CD4-positive, alpha-beta T cell treated with Interferon gamma for 1 hour (primary cell): ENCODE data around the gene NOXA1.

ENCODE experiments used
- DNase-seq: peaks from one replicate; pipeline ENCODE4 v3.0.0-alpha.2; 2020

The NOXA1 gene

DNA sequence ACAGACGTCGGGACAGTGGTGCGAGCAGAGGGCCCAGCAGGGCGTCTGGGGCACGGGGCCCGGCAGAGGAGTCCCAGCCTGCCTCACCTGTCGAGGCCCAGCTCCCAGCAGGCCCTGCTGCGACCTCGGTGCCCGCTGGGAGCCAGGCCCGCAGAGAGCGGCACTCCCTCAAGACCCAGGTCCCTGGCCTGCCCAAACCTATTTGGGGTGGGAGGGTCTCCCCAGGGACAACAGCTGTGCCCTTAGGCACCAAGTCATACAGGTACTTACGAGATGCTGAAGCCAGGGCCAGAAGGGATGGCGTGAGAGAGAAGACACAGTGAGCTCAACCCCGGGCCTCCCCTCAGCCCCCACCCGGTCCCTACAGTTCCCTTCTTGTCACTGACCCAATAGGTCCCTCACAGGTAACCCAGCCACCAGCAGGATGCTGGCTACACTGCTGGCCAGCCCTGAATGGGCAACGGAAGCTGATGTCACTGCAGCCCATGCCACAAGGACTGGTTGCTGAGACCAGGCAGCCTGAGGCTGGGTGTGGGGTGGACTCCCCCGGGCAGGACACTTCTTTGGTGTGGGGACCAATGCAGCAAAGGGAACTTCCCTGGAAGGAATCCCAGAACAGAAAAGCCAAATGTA lies 32.3 kb downstream of the NOXA1 start:
- DNase-seq, result no peak

DNA sequence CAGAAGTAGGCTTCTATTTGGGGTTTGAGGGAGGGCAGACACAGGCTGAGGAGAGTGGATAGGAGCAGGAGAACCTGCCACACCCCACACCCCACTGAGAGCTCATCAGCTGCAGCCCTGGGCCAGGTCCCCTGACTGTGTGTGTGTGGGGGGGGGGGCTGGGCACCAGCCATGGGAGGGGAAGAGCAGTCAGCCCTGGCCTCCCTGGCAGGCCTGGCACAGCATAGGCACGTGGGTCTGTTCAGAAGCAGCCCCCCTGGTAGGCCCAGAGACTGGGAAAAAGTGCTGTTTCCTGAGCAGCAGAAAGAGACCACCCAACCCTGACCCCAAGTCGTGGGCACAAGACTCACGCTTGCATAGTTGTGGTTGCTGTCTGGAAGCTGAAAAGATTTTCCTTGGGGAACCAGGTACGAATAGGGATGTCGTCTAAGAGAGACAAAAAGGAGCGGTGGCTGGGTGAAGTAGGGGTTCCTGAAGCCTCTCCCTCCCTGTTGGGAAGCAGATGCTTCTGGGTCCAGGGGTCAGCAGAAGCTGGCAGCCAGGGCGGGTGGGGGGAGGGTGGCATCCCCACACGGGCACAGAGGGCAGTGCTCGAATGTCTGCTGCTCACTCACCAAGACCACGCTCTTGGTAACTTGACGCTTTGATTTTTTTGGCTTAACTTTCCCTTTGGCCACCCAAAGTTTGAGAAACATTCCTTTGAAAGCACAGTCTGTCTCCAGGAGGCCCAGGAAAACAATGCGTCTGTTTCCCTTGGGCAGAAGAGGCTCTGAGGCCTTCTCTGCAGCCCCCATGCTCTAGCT lies 33.1 kb downstream of the NOXA1 start:
- no peak for DNase-seq

DNA sequence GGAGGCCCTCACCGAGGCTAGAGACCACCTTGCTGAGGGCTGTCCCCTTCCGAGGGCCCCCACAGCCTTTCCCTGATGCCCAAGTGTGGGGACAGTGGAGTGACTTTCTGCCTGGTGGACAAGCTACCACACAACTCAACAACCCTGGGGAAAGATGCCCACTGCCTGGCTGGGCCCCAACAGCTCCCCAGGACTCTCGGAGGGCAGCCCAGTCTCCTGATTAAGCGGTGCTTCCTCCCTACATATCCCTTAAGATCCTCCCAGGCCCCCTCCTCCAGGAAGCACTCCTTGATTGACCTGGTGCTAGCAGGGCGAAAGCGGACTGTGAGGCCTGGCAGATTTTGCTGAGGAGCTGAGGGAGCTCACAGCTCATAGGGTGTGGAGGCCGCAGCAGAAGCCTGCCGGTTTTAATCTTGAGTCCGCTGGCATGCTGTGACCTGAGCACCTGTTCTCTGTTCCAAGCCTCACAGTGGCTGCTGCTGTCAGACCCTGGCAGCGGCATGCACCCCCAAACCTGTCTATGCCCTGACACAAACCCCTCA lies 33.7 kb downstream of the NOXA1 start:
- no peak for DNase-seq

DNA sequence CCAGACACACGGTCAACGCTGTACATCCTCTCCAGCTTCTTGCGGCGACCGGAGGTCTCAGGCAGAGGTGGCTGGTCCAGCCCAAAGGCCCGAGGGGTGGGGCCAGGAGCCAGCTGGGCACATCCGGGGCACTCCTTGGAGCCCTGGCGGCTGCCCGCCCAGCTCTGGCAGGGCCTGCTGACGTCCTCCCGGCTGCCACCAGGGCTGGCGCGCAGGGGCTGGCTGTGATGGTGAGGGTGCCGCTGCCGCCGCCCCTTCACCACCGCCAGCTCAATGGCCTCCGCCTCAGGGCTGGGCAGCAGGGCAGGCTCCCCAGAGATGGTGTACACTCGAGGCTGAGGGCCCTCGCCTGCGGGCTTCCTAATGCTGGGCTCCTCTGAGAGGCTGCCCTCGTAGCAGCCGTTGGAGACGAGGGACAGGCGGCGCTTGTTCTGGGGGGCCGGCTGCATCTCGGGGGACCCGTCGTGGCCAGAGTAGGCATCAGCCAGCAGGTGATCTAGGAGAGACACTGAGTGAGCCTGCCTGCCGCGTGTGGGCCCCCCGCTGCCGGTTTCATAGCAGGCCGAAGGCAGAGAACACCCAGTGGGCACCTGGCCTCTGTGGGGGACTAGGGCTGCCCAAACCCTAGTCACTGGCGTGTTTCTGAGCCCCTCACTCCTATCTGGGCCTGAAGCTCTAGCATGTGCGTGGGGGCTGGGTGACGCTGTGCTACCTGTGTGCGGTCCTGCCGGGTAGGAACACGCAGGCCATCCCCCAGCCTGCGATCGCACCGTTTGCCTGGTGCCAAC lies 34.4 kb downstream of the NOXA1 start:
- DNase-seq, result no peak

DNA sequence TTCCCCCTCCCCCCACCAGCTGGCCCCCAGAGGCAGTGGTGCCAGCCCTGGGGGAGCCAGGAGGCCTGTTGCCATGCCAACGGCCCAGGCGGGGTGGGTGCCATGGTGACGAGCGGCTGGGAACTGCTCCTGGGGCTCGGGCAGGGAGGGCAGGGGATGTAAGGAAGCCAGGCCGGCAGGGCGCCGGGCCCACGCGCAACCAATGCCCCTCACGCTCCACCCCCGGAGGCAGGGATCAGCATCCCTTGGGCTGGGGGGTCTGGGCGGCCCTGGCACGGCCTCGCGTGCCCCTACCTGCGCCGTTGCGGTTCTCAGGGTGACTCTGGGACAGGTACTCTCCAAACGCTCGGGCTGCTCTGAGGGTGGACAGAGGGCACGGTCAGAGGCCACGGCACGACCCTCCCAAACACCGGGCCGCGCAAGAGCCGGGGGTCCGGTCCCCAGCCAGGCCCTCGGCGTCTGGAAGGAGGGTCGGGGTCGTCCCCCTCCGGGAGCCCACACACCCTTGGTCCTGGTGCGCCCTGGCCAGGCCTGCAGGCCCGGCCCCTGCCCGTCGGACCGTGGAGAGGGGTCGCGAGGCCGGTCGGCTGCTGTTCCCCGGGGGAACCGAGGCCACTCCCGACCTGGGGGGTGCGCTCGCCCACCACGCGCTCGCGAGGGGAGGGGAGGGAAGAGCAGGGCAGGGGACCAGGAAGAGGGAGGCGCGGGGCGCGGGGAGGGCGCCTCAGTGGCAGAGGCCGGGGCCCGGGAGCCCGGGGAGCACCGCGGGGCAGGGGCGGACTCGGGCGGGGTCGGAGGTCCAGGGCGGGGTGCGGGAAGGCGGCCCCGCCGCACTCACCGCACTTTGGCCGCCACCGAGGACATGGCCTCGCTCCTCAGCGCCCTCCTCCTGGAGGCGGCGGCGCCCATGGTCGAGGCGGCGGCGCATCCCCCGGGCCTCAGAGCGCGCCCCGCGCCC lies 35.3 kb downstream of the NOXA1 start:
- peak; percentile 36 for DNase-seq

DNA sequence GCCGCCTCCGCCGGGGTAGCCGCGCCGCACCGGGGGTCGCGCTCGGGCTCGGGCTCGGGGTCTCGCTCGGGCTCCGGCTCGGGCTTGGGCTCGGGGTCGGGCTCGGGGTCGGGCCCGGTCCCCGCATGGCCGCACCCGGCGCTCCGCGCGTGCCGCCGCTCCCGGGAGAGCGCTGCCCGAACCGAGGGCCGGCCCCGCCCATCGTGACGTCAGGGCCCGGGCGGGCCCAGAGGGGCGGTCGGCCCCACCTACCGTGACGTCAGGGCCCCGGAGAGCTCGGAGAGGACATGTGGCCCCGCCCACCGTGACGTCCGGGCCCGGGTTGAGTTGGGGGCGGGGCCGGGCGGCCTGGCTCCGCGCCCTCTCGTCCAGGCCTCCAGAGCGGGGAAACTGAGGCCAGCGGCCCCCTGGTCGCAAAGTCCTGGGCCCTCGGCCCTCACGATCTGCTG lies 36.0 kb downstream of the NOXA1 start, which contains the start of gene NSMF:
Gene NSMF, minus strand, starts transcription at position 183 of the 449 bp plus-strand sequence. CDS start 232 bp downstream, outside the sequence.
- peak; percentile 92 for DNase-seq

DNA sequence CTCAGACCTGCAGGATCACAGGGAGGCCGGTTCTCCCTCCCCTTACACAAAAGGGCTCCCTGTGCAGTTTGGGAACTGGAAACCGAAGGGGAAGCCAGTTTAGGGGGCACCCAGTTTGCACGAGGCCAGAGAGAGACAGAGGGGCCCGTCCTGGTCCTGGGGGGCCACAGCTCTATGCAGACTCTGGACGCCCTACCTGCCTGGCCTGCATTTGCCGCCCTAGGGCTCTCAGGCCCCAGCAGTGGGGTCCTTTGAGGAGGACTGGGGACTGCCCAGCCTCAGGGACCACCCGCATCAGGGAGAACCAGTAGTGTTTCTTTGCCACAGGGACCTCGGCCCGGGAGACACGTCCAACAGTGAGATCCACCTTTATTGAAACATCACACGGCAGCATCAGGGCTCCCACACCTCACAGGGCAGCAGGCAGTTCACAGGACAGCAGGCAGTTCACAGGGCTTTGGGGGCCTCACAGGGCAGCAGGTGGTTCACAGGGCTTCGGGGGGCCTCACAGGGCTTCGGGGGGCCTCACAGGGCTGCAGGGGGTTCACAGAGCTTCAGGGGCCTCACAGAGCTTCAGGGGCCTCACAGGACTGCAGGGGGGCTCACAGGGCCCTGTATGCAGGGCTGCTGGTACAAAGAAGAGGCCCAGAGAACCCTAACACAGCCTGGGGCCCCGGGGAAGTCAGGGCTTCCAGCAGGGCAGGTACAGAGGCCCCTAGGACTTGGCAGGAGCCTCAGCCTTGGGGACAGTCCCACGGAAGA lies 36.6 kb downstream of the NOXA1 start:
- DNase-seq, result no peak

DNA sequence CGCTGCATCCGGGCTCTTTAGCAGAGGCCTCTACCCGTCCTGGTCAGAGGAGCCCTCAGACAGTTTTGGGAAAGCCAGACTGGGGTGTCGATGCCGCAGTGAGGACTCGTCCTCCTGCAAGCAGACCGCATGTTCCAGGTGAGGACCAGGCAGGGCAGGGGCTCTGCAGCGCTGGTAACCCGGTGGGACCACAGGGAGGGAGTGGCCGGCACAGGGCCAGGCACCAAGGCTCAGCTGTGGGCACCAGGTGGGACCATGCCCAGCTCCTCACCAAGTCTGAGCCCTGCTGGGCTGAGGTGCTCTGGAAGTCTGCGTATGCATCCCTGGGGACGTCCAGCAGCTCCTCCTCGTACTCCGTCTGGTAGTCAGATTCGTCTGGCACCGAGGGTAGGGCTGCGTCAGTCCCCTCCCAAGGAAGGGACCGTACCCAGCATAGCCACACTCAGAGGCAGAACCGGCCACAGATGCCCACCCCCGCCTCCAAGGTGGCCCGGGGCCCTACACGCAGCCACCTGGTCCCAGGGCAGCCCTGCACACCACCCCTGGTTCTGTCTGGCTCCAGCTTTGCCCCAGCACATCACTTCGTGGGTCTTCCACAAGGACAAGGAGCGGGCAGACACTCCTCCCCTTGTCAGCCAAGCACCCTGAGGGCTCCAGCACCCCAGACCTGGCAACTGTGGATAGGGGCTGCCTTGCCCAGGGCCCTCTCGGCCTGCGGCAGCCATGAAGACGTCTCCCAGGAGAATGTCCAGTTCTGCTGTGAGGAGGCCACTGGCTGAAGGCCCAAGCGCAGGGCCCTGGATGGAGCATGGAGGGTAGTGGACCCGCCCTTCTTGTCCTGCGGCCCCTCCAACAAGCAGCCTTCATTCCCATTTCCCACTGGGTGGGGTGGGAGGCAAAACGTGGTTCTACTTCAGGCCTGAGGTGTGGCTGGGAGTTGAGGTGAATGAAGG lies 37.4 kb downstream of the NOXA1 start:
- DNase-seq, result no peak

DNA sequence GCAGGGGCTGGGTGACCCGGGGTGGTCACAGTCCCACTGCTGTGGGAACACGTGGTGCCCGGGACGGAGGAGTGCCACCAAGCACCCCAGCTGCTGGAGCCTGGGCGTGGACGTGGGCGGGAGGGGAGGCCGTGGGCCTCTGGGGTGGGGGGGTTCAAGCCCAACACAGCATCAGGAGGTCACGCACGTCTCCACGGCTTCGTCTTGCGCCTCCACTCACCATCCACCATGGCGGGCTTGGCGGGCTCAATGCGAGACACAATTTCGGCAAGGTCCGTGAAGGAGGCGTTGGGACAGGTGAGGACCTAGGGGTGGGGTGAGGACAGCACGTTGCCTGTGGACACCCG lies 38.1 kb downstream of the NOXA1 start:
- DNase-seq, result no peak

DNA sequence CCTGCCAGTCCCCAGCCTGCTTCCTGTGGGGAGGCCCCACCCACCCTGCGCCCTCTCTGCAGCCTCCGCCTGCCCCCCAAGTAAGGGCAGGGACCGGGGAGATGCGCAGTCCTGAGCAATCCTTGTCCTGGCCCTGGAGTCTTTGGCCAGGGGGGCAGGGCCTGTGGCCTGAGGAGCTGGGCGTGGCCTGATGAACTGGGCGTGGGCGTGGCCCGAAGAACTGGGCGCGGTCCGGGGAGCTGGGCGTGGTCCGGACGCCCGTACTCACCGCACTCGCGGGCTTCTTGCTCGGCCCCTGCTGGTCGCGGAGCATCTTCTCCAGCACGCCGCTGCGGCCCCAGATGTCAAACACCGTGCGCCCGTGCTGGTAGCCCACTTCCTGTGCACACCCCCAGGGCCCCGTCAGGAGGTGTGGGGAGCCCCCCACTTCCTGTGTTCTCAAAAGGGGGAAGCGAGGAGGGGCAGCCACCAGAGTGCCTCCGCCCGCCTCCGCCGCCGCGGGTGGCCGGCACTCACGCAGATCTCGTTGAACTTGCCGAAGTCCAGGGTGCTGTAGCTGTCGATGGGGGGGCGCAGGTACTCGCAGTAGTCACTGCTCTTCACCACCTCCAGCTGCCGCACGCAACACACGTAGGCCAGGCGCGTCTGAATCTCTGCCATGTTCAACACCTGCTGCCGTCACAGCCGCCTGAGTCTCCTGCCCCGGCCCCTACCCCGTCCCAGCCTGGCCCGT lies 38.6 kb downstream of the NOXA1 start:
- peak; percentile 95 for DNase-seq

DNA sequence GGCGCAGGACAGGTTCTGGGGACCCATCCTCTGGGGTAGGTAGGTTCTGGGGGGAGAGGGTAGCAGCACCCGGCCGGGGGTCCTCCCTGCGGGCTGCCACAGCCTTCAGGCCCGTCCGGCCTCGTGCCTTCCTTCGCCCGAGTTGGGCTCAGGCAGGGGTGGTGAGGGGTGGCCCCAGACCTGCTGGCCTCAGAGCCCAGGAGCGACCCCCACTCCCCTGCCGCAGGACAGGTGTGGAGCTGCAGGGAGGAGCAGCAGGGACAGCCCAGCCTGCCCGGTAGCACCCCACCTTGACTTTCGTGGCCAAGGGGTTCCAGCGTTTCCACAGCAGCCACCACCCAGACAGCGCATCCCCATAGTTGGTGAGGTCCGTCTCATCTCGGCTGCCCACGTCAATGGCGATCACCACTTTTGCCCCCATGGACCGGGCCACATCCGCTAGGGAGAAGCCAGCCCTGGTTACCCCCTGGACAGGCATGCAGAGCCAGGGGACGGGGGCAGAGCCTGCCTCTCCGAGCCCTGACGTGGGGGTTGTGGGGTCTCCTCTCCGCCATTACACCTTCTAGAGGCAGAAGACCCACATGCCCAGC lies 39.3 kb downstream of the NOXA1 start:
- DNase-seq, result no peak

DNA sequence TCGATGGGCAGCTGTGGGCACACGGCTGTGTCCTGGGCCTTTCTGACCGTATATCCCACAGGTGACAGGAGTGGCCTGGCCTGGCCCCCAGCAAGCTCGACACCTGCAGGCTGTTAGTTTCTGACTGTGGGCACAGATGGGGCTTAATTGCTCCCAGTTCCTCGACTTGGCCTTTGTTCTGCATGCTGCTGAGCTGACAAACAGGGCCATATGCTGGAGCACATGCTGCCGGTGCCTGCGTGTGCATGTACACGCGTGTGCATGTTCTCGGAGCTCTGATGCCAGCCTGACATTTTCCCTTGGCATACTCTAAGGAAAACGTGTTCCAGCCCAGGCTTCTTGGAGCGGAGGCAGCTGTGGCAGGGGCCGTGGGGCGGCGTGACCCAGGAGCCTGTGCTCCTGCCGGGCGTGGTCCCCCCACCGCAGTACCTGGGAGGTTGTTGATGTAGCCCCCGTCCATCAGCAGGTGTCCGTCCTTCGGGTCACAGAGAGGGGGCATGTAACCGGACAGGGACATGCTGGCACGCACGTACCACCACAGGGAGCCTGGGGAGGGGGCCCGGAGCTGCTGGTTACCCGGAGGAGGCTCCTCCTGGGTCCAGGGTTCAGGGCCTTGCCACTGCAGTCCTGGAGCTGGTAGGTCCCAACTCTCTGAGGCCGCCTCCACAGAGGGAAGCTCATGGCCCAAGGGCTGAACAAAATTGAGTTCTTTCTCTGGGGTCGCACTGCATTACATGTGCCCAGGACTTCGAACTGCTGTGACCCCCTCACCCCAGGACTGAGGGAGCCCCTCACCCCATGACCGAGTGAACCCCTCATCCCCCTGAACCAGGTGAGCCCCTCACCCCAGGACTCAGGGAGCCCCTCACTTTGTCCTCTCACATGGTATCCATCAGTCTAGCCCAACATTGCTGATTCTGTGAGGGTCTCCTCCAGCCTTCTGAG lies 40.1 kb downstream of the NOXA1 start:
- DNase-seq, result no peak

DNA sequence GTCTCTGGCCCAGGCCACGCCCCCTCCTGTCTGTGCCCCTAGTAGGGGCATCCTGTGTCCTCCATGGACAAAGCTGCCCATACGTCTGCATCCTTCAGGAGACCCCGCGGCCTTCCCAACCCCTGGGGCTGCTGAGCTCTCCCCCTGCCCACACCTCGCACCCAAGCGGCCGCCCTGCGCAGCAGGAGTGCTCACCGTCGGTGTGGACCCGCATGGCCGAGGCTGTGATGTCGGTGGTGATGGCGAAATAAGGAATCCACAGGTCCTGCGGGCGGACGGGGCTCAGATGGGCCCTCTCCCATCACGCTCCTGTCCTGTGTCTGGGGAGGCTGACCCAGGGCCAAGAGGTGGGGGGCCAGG lies 40.7 kb downstream of the NOXA1 start:
- no peak for DNase-seq

DNA sequence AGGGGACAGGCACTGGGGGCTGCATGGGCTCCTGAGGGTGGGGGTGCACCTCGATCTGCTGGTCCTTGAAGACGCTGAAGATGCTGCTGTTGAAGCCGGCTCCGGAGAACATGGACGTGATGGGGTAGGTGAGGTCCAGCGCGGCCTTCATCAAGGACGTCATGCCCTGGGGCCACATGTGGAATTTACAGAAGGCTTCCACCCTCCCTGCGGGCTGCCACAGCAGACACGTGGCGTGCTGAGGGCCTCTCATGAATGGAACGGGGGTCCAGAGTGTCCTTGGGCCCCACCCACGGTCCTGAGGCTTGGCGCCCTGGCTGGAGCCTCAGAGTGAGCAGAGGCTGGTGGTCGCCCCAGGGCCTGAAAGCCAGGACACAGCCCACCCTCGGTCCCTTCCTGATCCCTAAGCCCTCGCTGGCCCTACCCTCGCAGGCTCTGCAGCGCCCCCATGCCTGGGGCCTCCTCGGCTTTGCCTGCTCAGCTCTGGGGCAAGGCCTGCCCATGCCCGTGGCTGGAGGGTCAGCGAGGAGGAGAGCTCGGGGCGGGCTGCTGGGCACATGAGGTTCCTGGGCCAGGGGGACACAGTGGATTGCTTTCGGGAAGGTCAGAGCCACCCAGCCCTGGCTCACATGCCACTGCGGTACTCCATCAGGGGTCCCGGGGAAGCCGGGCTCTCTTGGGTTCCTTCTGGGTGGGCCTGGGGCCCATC lies 41.3 kb downstream of the NOXA1 start:
- no peak for DNase-seq

DNA sequence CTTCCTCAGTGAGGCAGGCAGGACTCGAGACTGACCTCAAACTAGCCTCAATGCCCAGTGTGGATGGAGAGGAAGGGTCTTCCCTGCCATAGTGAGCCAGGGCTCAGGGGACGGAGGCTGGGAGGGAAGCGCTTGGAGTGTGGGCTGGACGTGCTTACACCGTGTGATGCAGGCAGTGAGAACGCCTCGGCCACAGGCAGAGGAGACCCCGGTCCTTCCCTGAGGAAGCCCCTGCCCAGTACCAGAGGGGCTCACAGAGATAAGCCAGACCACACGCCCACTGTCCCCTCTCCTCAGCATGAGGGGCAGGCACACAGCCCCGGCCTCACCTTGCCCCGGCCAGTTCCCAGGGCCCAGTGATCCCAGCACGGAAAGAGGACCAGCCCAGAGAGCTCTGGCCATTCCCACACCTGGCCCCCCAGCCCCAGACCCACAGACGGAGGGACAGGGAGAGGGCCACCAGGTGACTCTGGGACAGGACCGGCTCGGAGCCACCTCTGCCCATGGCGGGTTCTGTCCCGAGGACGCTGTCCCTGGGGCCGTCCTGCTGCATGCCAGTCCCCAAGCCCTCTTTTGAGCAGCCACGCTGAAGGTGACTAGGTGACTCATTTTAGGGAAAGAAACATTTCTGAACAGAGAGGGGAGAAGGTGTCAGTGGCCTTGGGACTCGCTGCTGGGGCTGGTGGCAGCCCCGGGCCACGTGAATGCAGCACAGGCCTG lies 42.0 kb downstream of the NOXA1 start:
- DNase-seq, result no peak

DNA sequence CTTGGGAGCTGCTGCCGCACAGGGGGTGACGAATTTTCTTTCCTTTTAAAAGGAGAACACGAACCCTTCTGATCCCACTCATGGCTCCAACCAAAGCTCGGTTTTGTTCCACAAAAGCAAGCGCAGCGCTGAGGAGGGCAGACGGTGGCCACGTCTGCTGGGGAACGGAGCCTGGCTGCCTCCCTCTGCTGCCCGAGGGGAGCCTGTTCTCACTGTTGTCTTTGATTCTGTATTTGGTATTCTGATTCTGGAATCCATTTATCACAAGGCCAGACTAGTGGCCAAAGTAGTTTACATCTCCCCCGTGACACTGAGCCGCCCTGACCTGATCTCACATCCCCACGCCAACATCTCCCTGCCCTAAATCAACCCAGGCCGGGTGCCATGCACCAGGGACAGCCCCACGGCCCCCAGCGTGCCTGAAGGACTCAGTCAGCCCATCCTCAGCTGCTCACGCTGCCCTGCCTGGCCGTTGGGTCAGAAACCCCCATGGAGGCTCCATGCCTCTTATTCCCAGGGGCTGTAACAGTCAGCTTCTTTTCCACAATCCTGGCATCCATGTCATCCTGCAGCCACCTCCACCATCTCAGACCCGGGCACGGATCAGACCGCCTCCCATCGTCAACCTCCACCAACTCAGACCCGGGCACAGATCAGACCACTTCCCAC lies 42.7 kb downstream of the NOXA1 start:
- no peak for DNase-seq
